ENCODE measurements around the gene DNAJB6. TPM values are rescaled to one million over a fixed set of nuclear protein-coding genes. Genes with fewer than 3 reads are reported as not detected.

The DNAJB6 gene
- total RNA-seq, 4 donors from 2014 or later, result 82.5 to 149 (median 94.7) TPM

DNA sequence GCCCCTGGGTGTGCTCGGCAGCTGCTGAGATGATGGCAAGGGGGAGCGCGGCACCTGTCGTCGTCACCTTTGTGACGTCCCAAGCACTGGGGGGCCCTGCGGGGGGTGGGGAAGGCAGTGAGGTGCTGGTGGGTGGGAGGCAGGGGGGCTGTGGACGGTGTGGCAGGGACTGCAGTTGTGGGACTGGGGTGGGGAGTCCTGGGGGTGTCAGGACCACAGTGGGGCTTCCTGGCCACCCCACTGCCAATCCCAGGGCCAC lies 82.2 kb downstream of the DNAJB6 start:
- ATAC-seq (ENCODE audit: low FRiP score), result no peak
- DNase-seq (ENCODE audit: low spot score), result no peak
- TF ChIP-seq, protein P1, sequence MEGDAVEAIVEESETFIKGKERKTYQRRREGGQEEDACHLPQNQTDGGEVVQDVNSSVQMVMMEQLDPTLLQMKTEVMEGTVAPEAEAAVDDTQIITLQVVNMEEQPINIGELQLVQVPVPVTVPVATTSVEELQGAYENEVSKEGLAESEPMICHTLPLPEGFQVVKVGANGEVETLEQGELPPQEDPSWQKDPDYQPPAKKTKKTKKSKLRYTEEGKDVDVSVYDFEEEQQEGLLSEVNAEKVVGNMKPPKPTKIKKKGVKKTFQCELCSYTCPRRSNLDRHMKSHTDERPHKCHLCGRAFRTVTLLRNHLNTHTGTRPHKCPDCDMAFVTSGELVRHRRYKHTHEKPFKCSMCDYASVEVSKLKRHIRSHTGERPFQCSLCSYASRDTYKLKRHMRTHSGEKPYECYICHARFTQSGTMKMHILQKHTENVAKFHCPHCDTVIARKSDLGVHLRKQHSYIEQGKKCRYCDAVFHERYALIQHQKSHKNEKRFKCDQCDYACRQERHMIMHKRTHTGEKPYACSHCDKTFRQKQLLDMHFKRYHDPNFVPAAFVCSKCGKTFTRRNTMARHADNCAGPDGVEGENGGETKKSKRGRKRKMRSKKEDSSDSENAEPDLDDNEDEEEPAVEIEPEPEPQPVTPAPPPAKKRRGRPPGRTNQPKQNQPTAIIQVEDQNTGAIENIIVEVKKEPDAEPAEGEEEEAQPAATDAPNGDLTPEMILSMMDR (IDR thresholded peaks at IDR 0.05), result no peak

DNA sequence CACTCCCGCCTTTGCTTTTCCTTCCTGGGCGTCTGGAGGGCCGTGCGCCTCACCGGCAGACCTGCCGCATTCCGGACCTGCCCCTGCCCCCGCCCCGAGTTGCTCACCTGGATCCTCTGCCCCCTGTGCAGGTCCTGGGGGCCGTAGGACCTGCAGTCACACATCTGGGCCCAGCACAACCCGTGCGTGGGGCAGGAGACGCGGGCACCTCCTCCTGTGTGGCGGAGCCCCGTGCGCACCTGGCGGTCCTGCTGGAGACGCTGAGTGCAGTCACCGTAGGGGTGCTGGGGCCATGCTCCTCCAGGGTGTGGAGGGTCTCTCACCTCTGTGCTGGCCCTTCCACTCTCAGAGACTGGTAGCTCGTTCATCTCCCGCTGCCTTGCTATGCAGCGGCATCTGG lies 85.5 kb downstream of the DNAJB6 start:
- TF ChIP-seq, protein P1 (IDR thresholded peaks at IDR 0.05), result no peak
- DNase-seq (ENCODE audit: low spot score) (no peak), ATAC-seq (ENCODE audit: low FRiP score) (no peak)

DNA sequence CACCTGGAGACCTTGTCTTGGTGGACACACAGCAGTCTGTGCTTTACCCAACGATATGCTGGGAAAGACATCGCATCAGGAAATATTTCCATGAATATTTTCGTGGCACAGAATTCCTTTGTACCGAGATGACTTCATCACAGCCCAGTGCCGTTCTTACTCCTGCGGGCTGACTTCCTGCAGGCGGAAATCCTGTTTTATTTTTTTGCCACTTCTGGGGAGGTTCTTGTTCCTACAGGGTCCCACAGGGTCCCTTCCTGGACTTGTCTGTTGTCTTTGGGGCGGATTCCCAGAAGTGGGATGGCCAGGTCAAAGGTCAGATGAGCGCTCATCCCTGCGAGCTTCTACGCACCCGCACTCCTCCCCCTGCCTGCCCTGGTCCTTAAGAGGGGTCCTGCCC lies 86.5 kb downstream of the DNAJB6 start:
- TF ChIP-seq, protein P1 (IDR thresholded peaks at IDR 0.05), result no peak
- DNase-seq (ENCODE audit: low spot score) (no peak), ATAC-seq (ENCODE audit: low FRiP score) (no peak)

DNA sequence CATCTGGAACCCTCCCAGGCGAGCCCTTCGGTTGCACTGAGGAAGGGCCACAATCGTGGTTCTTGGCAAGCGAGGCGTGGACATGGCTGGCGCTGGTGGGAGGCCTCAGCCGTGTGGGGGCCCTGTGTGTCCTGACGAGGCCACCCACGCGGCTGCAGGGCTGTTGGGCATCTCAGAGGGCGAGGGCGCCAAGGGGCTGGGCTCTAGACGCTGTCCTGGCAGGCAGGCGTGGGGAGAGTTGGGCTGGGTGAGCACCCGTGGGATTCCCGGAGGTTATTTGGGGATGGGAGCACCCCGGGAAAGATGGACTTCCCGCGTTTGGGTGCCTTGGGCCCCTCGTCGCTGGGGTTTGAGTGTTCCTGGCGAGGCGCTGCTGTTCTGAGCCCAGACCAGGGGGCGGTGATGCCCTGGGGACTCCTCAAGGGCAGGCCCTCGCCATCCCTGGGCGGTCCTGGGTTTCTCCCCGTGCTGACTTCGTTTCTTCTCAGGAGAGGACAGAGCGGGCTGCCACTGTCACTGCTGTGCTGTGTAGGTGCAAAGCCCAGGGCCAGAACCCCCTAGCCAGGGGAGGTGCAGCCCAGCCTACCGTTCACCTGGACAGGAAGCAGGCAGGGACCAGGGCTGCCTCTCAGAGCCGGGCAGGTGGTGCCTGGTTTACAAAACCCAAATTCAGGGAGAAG lies 87.2 kb downstream of the DNAJB6 start:
- TF ChIP-seq, protein P1 (IDR thresholded peaks at IDR 0.05), result no peak
- no peak for ATAC-seq (ENCODE audit: low FRiP score)
- no peak for DNase-seq (ENCODE audit: low spot score)

- TF ChIP-seq, protein P1 (IDR thresholded peaks at IDR 0.05), result no peak
- no peak for DNase-seq (ENCODE audit: low spot score)
Observed at GRCh38 chr7:157425137-157425731, 88.4 kb downstream of the DNAJB6 start.

GRCh38 chr7:157425761-157426160 lies 89.0 kb downstream of the DNAJB6 start:
- TF ChIP-seq, protein P1 (IDR thresholded peaks at IDR 0.05), result no peak
- DNase-seq (ENCODE audit: low spot score) (no peak), ATAC-seq (ENCODE audit: low FRiP score) (no peak)

More at GRCh38 chr7:157425137-157425731, 88.4 kb downstream of the DNAJB6 start:
- ATAC-seq (ENCODE audit: low FRiP score), result no peak
